ENCODE results near the gene OPCML. TPM values are rescaled to one million over a fixed set of nuclear protein-coding genes. Genes with fewer than 3 reads are reported as not detected.

OPCML gene
- total and polyA plus RNA-seq, 12 donors = under 0.01 to 1.2 (median 0.39) TPM

DNA sequence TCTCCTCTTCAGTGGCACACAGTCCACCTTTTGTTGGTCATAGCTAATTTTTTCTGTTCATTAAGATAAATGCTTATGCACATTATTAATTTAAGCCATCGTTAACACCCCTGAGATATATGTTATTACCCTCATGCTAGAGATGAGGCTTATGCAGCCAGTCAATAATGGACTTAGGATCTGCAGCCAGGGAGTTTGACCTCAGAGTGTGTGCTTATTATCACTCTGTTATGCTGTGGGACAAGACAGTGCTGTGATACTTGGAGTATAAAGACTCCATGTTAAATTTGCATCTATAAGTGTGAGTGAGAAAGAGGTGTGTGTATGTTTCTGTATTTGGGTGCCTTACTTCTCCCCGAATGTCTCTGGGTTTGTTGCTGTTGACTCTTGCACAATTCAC lies 969.3 kb downstream of the OPCML start:
- 91 to 93% methylated on average over 2 of the region's 2 CpGs for WGBS, 2 donors
- Histone ChIP-seq H3K9me3 (peaks cover 0 to 1% (median 0%) of the 10 kb centered on the region in 11 donors), H3K4me3 (no peak overlapping the region), H3K36me3 (no peaks in the 10 kb centered on the region), H3K4me1 (no peaks in the 10 kb centered on the region), H3K27ac (no peak overlapping the region), H3K27me3 (peaks cover 0 to 7% (median 0%) of the 10 kb centered on the region in 7 donors)
- no peak for DNase-seq
- no peak for ATAC-seq
- TF ChIP-seq, protein P1, sequence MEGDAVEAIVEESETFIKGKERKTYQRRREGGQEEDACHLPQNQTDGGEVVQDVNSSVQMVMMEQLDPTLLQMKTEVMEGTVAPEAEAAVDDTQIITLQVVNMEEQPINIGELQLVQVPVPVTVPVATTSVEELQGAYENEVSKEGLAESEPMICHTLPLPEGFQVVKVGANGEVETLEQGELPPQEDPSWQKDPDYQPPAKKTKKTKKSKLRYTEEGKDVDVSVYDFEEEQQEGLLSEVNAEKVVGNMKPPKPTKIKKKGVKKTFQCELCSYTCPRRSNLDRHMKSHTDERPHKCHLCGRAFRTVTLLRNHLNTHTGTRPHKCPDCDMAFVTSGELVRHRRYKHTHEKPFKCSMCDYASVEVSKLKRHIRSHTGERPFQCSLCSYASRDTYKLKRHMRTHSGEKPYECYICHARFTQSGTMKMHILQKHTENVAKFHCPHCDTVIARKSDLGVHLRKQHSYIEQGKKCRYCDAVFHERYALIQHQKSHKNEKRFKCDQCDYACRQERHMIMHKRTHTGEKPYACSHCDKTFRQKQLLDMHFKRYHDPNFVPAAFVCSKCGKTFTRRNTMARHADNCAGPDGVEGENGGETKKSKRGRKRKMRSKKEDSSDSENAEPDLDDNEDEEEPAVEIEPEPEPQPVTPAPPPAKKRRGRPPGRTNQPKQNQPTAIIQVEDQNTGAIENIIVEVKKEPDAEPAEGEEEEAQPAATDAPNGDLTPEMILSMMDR (IDR thresholded peaks at IDR 0.05) = no peak
- intact Hi-C loops (cut with DNase I) = no loop called here

GRCh38 chr11:132561937-132562336 lies 970.4 kb downstream of the OPCML start:
- no peaks in the 10 kb centered on the region for H3K36me3 ChIP-seq
- DNase-seq (no peak), ATAC-seq (no peak)
- 84 to 86% methylated on average over 2 of the region's 2 CpGs for WGBS, 2 donors
- no peaks in the 10 kb centered on the region for H3K4me1 ChIP-seq
- TF ChIP-seq, protein P1 (IDR thresholded peaks at IDR 0.05) = no peak
- H3K27ac ChIP-seq = no peak overlapping the region
- H3K9me3 ChIP-seq = no peaks in the 10 kb centered on the region
- H3K27me3 ChIP-seq = peaks cover 0 to 7% (median 0%) of the 10 kb centered on the region in 7 donors
- intact Hi-C loops (cut with DNase I) = no loop called here
- no peak overlapping the region for H3K4me3 ChIP-seq

- no peak for ATAC-seq
Measured at GRCh38 chr11:132559331-132560036, 972.8 kb downstream of the OPCML start.

DNA sequence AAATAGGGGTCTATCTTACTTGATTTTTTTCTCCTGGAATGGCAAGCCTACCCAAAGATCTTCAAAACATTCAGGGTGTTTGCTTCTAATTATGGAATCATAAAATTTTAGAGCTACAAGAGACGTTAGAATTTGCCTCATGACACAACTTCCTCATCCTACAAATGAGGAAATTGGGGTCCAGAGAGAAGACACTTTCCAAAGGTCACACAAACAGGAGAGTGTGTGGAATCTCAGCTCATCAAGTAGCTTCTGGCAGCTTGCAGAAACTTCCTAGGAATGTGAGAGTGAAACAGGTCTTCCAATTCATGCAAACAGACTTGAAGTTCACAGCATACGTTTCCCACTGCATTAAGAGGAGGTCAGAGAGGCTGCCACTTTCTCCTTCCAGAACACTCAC lies 976.0 kb downstream of the OPCML start:
- peaks cover 0 to 14% (median 0%) of the 10 kb centered on the region in 11 donors for H3K9me3 ChIP-seq
- H3K27me3 ChIP-seq = peaks cover 0 to 4% (median 0%) of the 10 kb centered on the region in 7 donors
- DNase-seq (no peak), ATAC-seq (no peak)
- TF ChIP-seq, protein P1 (IDR thresholded peaks at IDR 0.05) = no peak
- intact Hi-C loops (cut with DNase I) = loop anchor here in 1 of 10 donors (5.0 kb wide), 1 partner anchor 1096 kb away; no protein-coding TSS in a partner anchor
- WGBS, 2 donors = 33 to 40% methylated on average over 2 of the region's 2 CpGs
- no peak overlapping the region for H3K27ac ChIP-seq
- H3K4me3 ChIP-seq = no peak overlapping the region
- H3K4me1 ChIP-seq = no peaks in the 10 kb centered on the region
- H3K36me3 ChIP-seq = no peaks in the 10 kb centered on the region

More at GRCh38 chr11:132559331-132560036, 972.8 kb downstream of the OPCML start:
- H3K4me3 ChIP-seq = no peak overlapping the region
- intact Hi-C loops (cut with DNase I) = loop anchor here in 1 of 10 donors (5.0 kb wide), 1 partner anchor 1093 kb away; no protein-coding TSS in a partner anchor
- no peaks in the 10 kb centered on the region for H3K9me3 ChIP-seq
- 22 to 24% methylated on average over 5 of the region's 5 CpGs for WGBS, 2 donors
- H3K27ac ChIP-seq = no peak overlapping the region
- DNase-seq = no peak
- TF ChIP-seq, protein P1 (IDR thresholded peaks at IDR 0.05) = no peak
- H3K27me3 ChIP-seq = peaks cover 0 to 6% (median 0%) of the 10 kb centered on the region in 7 donors
- no peaks in the 10 kb centered on the region for H3K36me3 ChIP-seq
- H3K4me1 ChIP-seq = no peaks in the 10 kb centered on the region
